Neural crest cell (in vitro differentiated cells): ENCODE data around the gene CAVIN1. TPM values are rescaled to one million over a fixed set of nuclear protein-coding genes. Genes with fewer than 3 reads are reported as not detected.

ENCODE experiments used
- DNase-seq: peaks from one replicate; pipeline ENCODE4 v3.0.0; 2021; ENCODE audit warnings: low read depth, mixed read lengths, low spot score
- H3K27ac Mint-ChIP-seq: one replicate; pipeline ENCODE4 v1.8.0; 2021; ENCODE audit warnings: mild to moderate bottlenecking, mixed read lengths; ENCODE audit not compliant: unreplicated experiment
- H3K27me3 Mint-ChIP-seq: 2 replicates; pipeline ENCODE4 v1.8.0; 2021; ENCODE audit warnings: low read depth, mild to moderate bottlenecking, mixed read lengths
- H3K36me3 Mint-ChIP-seq: 2 replicates; pipeline ENCODE4 v1.8.0; 2021; ENCODE audit warnings: low read depth, mild to moderate bottlenecking, mixed read lengths
- H3K4me1 Mint-ChIP-seq: 2 replicates; pipeline ENCODE4 v1.8.0; 2021; ENCODE audit warnings: mixed read lengths
- H3K4me3 Mint-ChIP-seq: one replicate; pipeline ENCODE4 v1.8.0; 2021; ENCODE audit warnings: mild to moderate bottlenecking, mixed read lengths
- H3K9me3 Mint-ChIP-seq: 2 replicates; pipeline ENCODE4 v1.8.0; 2021; ENCODE audit warnings: mixed read lengths
- total RNA-seq: library from RNA; stranded (reverse); gene quantifications from 2 replicates; pipeline ENCODE4 v1.2.1, GENCODE V29; 2021
- TF ChIP-seq, protein P1 (sequence below): fragments of 200-600 bp; sonication (generic); conservative IDR thresholded peaks from 2 replicates; pipeline ENCODE4 v1.5.0; 2021; ENCODE audit warnings: antibody characterized with exemption, mild to moderate bottlenecking

The CAVIN1 gene
- total RNA-seq, 1 donor from 2014 or later: 0.09 TPM

- Mint-ChIP-seq H3K4me3 (peak overlapping the region; percentile 44), H3K9me3 (no peaks in the 10 kb centered on the region), H3K27me3 (peaks cover 10% of the 10 kb centered on the region), H3K27ac (no peak overlapping the region), H3K36me3 (no peaks in the 10 kb centered on the region), H3K4me1 (peaks cover 20% of the 10 kb centered on the region)
- TF ChIP-seq, protein P1, sequence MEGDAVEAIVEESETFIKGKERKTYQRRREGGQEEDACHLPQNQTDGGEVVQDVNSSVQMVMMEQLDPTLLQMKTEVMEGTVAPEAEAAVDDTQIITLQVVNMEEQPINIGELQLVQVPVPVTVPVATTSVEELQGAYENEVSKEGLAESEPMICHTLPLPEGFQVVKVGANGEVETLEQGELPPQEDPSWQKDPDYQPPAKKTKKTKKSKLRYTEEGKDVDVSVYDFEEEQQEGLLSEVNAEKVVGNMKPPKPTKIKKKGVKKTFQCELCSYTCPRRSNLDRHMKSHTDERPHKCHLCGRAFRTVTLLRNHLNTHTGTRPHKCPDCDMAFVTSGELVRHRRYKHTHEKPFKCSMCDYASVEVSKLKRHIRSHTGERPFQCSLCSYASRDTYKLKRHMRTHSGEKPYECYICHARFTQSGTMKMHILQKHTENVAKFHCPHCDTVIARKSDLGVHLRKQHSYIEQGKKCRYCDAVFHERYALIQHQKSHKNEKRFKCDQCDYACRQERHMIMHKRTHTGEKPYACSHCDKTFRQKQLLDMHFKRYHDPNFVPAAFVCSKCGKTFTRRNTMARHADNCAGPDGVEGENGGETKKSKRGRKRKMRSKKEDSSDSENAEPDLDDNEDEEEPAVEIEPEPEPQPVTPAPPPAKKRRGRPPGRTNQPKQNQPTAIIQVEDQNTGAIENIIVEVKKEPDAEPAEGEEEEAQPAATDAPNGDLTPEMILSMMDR: no peak
- no peak for DNase-seq
These were observed 33.2 kb downstream of the CAVIN1 start for GRCh38 chr17:42389899-42390298.

GRCh38 chr17:42389135-42389417, 34.0 kb downstream of the CAVIN1 start:
- no peaks in the 10 kb centered on the region for H3K36me3 Mint-ChIP-seq
- H3K27ac Mint-ChIP-seq: peak overlapping the region; percentile 99
- no peaks in the 10 kb centered on the region for H3K9me3 Mint-ChIP-seq
- H3K4me3 Mint-ChIP-seq: peak overlapping the region; percentile 99
- H3K4me1 Mint-ChIP-seq: peaks cover 20% of the 10 kb centered on the region
- H3K27me3 Mint-ChIP-seq: peaks cover 10% of the 10 kb centered on the region
- TF ChIP-seq, protein P1: no peak
- no peak for DNase-seq

DNA sequence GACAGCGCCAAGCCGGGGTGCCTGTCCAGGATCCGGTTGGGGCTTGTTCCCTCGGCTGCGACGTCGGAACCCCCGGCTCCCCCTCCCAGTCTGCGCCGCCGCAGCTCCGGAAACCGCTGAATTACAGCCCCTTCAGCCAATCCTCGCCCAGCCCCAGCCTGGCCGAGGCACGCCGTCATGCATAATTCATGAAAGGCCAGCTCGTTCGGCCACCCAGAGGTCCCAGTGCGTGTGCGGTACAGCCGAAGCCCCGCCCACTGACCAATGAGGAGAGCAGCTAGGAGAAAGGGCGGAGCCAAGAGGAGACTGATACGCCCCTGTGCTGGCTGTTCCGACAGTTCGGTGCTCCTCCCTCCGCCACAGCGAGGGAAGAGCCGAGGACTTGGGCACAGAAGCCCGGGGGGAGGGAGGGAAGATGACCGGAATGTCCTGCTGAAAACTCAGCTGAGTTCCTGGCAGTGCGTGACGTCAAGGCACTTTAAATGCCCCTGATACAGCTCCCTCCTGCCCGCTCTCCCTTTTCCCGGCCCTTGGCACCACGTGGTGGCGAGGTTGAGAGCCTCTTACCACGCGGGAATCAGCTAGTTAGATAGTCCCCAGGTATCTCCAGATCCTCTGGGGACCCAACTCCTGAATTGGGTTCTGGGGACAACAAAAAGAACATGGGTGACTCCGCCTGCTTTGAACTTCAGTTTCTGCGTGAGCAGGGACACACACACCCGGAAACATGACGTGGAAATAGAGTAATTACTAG, 34.5 kb downstream of the CAVIN1 start, which contains the start of gene STAT3:
Gene STAT3 (minus strand): TSS at position 62 of the 754 bp plus-strand sequence. CDS start 39,926 bp downstream, outside the sequence.
- no peaks in the 10 kb centered on the region for H3K9me3 Mint-ChIP-seq
- DNase-seq: peak; percentile 100
- no peaks in the 10 kb centered on the region for H3K36me3 Mint-ChIP-seq
- H3K4me1 Mint-ChIP-seq: peaks cover 20% of the 10 kb centered on the region
- peak within 1 kb of the TSS; percentile 99 for H3K27ac Mint-ChIP-seq
- TF ChIP-seq, protein P1: no peak
- H3K27me3 Mint-ChIP-seq: peaks cover 10% of the 10 kb centered on the region
- peak within 1 kb of the TSS; percentile 99 for H3K4me3 Mint-ChIP-seq

- TF ChIP-seq, protein P1: no peak
- Mint-ChIP-seq H3K27me3 (peaks cover 10% of the 10 kb centered on the region), H3K4me3 (peak overlapping the region; percentile 99), H3K9me3 (no peaks in the 10 kb centered on the region), H3K36me3 (no peaks in the 10 kb centered on the region), H3K27ac (peak overlapping the region; percentile 97), H3K4me1 (peaks cover 20% of the 10 kb centered on the region)
- peak; percentile 36 for DNase-seq
These were observed 35.2 kb downstream of the CAVIN1 start for GRCh38 chr17:42387661-42388380.

DNA sequence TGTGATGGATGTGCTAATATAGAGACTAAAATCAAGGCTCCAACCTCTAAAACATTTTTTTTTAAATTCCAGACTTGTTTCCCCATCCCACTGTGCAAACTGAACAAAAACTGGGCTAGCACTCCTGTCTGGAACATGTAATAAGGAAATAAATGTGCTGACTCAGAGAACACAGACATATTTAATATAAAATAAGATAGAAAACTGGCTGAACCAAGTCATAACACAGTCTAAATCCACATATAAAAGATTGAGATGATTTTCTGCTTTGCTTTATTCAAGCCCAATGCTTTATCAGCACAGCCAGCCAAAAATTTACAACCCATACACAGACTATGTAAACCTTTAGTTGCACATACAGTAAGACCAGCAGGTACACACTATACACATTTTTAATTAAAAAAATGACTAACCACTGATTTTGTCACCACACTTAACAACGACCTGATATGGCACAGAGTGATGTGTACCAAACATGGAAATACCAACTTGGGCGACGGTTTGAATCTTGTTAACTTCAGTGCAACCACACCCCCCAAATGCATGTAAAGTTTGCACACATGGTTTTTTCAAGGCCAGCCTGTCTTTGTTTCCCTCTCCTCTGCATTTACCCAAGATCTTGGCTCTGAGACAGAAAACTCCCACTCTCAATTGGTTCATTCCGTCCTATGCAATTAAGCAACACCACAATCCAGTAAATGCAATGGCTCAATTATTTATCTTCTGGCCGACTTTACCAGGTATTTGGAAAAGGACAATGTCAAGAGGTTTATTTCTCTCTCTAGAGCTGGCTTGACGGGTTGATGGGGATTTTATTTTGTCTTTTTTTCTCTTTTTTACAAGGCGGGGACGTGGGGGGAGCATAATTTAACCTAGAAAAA, 36.0 kb downstream of the CAVIN1 start:
- TF ChIP-seq, protein P1: no peak
- no peaks in the 10 kb centered on the region for H3K36me3 Mint-ChIP-seq
- DNase-seq: no peak
- H3K4me3 Mint-ChIP-seq: peak overlapping the region; percentile 99
- peak overlapping the region; percentile 27 for H3K27ac Mint-ChIP-seq
- peaks cover 26% of the 10 kb centered on the region for H3K4me1 Mint-ChIP-seq
- peaks cover 10% of the 10 kb centered on the region for H3K27me3 Mint-ChIP-seq
- no peaks in the 10 kb centered on the region for H3K9me3 Mint-ChIP-seq
